NCI-H146 treated with DMSO at 0.1 percent for 48 hours (cell line): ENCODE results near the gene GRIK5.
A peak's percentile ranks its signal among the peaks of the same experiment; 100 is the strongest.

Experiments used
- DNase-seq: peaks from one replicate; lab custom pipeline; 2025; ENCODE audit not compliant: unreplicated experiment; lab: John Stamatoyannopoulos, UW

Gene GRIK5

DNA sequence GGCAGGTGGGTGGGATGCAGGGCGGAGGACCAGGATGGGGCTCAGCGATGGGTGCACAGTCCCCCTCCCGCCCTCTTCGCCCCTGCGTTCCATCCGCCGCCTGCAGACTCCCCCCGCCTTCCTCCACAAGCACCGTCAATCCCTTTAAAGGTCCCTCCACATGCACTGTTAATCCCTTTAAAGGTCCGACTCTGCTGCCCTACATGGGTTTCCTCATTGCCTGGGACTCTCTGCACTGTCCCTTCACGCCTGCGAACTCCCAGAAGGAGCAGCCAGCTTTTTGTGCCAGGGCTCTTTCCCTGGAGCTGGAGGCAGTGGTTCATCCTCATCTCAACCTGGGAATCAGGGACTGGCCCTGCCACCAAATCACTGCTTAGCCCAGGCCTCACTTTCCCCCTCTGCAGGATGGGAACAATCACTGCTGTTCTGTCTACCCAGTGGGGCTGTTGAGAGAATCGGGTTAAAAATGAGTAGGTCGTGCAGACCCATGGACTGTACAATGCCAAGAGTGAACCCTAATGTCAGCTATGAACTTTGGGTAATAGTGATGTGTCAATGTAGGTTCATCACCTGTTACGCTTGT is 26.3 kb upstream of the GRIK5 start:
- no peak for DNase-seq

DNA sequence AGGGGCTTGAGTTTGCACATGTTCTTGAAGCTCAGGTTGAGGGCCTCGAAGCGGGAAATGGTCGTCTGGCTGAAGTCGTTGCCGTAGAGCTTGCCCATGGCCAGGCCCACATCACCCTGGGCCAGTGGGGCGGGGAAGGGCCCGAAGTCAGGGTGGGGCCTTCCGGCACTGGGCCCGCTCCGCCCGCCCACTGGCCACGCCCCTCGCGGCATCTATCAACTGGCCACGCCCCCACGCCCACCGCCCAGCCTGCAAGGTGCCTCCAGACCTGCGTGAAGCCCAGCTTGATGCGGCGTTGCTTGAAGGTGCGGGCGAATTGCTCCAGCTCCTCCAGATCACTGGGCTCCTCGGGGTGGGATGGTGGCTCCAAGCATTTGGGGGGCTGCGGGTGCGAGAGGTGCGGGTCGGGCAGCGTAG is 25.8 kb upstream of the GRIK5 start:
- no peak for DNase-seq

DNA sequence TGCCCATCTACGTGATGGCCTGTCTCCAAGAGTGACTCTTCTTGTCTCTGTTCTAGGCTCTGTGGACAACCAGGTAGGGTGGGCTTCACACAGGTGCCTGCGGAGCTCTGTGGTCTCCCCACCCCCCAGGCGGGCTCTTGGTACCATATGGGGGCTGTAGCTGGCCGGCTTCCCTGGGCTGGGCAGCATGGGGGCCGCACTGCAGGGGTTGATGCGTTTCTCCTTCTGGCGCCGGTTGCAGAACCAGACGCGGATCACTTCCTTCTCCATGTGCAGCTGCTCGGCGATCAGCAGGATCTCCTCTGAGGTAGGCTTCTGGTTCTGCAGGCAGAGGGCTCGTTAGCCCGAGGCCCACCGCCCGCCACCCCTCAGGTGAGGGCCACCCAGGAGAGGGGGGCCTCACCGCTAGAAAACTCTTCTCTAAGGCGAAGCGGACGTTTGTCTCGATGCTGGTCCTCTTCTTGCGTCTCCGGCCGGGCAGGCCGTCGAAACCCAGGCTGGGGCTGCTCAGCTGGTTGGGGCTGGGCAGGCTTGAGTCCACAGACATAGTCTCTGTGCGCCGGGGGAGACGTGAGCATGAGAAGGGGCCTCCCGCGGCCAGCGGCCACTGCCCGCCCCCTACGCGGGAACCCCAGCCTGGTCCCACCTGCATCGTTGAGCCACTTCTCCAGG is 25.3 kb upstream of the GRIK5 start:
- no peak for DNase-seq

DNA sequence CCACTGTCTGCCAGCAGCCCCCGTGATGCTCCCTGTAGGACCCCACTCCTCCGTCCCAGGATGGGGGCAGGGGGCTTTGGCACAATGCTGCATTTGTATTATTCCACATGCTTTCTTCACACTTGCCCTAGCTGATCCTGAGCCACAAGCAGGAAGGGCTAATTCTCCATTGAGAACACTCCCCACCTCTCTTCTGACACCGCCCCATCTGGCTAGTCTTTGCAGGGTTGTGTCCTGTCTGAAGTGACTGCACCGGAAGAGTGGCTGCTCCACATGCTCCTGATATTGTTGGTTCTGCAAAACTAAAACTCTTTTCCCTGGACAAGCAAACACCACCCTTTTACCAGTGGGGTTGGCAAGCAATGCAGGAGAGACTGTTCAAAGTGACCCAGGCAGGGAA is 23.9 kb upstream of the GRIK5 start:
- no peak for DNase-seq

DNA sequence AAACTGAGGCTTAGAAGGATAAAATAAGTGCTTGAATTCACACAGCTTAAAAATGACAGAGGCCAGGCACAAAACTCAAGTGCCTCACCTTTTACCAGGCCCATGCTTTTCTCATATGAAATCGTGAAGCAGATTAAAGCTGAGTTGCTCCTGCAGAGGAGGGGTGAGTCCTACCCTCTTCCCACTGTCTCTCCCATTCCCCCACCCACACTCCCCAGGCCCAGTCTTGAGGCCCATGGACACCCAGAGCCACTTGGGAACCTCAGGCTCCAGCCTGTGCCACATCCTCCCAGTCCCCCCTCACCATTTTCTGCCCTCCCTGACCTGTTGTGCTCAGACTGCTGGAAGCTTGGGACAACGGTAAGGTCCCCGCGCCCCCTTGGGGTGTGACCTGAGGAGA is 23.5 kb upstream of the GRIK5 start:
- DNase-seq: no peak

DNA sequence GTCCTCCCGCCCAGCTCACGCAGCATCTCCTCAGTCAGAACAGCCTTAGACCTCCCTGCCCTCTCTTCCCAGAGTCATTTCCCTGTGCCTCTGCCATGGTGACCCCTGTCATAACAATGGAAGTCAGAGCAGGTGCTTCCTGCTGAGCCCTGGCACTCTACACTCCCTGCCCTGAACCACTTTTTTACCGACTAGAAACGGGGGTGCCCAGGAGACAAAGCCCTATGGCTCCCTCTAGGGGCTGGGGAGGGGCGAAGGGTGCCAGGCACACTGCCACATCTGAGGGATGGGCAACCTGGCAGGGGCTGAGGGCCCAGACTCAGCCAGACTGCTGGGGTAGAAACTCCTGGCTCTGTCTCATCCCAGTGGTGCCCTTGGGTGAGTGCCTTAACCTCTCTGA is 22.3 kb upstream of the GRIK5 start:
- peak; percentile 24 for DNase-seq

DNA sequence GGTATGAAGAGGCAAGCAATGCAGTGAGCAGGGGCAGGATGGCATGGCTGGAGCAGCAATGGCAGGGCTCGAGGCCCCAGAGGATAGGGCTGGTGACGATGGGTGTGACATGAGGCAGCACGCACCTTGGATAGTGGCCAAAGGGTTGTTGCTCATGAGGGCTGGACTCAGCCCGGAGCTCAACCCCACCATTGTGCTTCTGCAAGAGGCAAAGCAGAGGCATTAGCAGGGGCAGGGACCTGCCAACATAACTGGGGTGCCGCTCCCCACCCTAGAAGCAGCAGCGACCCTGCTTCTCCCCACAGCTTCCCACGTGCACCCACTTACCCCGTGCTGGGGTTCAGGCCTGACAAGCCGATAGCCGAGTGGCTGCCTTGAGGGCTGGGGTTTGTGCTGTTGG is 21.7 kb upstream of the GRIK5 start:
- DNase-seq: no peak

DNA sequence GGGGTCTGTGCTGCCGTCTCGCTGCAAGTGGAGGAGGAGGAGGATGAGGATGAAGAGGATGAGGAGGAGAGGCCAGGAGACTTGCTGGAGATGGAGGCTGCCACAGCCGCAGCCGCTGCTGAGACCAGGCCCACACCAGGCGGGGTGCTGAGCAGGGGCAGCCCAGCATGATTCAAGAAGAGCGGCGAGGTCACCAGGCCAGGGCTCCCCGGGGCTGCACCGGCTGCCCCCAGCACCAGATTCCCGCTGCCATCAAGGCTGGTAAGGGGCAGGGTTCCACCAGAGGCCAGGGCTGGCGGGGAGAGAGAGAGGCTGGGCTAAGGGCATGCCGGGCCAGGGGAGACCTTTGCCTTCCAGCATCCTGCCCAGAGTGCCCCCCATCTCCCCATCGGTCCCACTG is 21.3 kb upstream of the GRIK5 start:
- DNase-seq: no peak

DNA sequence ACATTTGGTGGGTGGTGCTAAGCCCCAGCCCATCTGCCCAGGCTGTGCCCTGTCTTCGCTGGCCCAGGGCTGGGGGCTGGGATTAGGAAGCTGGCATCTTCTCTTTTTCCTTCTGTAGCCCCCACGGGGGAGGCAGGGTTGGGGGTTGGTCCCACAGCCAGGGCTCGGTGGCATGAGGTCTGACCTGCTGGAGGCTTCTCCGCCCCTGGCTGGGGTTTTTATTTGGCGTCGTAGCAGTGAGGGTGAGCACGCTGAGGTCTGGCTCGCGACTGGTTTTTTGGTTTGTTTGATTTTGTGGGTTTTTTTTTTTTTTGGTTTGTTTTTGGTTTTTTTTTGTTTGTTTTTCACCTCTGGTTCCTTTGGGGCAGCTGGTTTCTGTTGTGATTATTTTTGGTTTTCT is 20.7 kb upstream of the GRIK5 start:
- no peak for DNase-seq

DNA sequence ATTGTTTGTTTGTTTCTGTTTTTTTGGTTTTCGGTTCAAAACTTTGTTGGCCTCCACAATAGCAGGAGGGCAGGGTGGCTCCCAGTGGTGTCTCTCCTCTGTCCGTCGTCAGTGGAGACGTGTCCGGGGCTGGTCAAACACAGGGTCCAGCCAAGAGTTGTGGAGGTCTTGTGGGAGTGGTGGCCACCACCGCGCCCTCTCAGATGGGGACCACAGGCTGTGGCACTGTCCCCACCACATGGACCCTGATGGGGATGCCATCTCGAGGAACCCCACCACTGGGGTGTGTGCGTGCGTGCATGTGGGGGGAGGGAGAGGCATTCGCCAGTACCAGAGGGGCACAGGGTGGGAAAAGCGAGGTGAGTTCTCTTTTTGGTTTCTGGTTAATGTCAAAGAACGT is 19.8 kb upstream of the GRIK5 start:
- DNase-seq: no peak

DNA sequence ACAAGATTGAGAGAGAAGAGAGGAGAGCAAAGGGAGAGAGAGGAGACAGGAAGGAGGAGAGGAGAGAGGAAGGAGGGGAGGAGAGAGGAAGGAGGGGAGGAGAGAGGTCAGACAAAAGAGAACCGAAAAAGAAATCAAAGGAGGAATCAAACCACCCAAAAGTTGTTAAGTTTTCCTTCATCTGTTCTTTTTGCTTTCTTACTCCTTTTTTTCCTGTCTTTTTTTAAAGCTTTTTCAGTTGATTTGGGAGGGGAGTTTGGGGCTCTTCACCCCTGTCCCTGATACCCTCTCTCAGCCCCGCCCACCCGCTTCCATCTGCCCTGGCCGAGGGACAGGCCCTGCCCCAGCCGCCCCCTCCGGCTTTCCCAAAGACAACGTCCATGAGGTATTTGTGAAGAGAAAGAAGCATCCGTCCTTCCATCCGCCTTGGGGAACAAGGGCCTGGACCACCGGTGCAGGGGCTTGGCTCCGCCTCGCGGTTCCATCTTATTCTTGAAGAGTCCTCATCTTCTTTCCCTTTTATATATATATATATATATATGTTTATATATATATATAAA is 19.3 kb upstream of the GRIK5 start:
- no peak for DNase-seq

DNA sequence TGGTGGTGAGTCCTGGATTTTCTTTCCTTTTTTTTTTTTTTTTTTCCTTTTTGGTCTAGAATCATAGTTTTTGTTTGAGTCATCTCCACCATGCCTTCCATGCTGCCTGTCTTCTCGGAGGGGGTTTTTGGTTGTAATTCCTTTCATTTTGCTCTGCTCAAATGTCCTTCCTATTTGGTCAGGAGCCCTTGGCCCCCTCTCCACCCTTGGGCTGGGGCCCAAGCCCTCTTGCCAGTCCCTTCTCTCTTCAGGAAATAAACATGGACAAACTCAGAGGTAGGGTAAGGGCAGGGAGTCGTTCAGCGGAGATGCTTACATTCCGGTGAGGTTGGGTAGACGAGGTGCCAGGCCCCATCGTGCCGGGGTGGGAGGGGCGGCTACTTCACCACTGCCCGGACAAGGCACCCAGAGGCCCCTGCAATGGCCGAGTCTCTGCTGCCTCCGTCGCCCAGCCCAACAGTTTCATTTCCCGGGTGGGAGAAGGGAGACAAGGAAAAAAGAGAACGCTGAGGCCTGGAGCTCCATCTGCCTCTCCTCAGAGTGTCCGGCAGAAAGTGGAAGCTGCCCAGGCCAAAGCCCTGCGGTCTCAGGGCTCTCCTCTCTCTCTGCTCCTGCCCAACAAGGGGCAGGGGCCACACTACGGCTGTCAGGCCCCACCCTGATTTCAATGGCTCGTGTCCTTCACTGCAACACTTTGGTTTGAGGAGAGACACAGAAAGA is 18.6 kb upstream of the GRIK5 start:
- no peak for DNase-seq

DNA sequence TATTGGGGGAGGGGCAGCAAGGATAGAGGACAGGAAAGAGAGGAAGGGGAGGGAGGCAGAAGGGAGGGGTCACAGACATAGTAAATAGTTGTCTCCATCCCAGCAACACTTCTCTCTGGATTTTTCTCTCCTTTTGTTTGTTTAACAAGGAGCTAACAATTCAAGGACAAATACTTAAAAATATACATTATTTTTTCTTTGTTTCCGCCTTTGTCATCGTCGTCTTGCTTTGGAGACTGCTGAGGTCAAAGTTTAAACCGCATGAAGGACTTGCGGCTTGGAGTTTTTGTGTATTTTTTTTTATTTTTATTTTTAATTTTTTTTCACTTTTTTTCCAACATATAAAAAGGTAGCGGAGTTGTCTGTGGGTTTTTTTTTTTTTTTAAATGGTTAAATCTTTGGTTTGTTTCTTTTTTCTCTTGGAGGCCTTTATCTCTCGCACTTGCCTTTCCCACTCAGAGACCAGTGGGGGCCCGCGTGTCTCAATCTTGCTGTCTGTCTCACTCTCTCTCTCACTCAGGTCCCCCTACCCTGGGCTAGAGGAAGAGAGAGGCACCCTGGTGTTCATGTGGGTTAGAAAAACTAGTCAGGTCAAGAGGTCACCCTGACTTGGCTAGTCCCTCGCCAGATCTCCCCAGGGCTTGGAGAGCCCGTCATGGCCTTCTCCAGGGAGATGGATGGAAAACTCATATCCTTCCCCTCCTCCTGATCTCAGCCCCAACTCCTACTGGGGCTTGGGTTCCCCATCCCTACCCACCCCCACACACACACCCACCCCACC is 17.0 kb upstream of the GRIK5 start:
- DNase-seq: no peak

DNA sequence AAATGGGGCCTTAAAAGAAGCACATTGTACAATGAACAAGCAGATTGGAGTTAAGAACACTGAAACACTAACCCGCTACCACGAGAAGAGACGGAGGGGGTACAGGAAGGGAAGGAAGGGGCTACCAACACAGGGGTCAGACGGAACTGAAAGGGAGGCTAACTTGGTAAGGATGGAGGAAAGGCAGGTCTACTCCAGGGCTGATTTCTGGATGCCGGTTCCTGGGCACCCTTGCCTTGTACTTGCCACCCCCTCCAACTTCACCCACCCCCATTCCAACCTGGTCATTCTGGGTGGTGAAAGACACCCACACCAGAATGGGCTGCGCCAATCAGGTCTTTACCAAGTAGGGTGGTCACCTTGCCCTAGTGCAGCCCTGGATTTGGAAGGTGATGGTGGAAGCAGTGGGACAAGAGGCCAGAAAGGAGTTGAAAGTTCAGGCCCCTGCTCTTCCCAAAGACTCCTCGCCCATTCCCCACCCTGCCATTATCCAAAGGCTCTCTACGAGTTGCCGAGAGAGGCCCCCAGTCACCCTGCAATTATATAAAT is 16.3 kb upstream of the GRIK5 start:
- DNase-seq: no peak

DNA sequence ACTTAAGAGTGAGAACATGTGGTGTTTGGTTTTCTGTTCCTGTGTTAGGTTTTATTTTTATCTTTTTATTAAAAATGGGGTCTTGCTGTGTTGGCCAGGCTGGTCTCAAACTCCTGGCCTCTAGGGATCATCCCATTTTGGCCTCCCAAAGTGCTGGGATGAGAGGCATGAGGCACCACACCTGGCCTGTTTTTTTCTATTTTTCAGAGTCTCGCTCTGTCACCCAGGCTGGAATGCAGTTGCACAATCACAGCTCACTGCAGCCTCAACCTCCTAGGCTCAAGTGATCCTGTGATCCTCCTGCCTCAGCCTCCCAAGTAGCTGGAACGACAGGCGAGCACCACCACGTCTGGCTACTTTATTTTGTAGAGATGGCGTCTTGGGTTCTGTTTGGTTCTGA is 13.5 kb upstream of the GRIK5 start:
- no peak for DNase-seq

DNA sequence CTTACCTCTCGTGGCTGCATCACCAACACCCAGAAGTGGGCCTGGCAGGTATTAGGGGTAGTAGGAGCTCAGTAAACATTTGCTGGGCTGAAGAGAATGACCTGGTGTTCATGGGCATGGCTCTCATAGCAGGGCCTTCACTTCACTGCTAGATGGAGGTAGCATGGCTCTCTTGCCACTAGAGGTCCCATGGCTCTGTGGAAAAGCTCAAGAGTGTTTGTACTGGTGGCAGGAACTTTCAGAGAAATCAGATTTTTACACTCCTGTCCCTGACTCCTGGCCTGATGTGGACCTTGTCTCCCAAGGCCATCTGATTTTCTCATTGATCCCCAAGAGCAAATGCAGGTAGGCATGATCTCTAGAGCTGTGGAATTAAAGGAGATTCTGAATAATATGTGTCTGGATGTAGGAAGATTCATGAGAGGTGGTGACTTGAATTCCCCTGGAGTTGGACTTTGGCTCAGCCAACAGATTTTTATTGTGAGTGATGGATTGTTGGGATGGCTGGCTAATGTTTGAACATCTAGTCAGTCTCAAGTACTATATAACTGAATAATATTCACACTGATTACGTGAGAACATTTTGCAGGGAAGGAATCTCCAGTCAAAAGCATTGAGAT is 11.7 kb upstream of the GRIK5 start:
- DNase-seq: no peak

DNA sequence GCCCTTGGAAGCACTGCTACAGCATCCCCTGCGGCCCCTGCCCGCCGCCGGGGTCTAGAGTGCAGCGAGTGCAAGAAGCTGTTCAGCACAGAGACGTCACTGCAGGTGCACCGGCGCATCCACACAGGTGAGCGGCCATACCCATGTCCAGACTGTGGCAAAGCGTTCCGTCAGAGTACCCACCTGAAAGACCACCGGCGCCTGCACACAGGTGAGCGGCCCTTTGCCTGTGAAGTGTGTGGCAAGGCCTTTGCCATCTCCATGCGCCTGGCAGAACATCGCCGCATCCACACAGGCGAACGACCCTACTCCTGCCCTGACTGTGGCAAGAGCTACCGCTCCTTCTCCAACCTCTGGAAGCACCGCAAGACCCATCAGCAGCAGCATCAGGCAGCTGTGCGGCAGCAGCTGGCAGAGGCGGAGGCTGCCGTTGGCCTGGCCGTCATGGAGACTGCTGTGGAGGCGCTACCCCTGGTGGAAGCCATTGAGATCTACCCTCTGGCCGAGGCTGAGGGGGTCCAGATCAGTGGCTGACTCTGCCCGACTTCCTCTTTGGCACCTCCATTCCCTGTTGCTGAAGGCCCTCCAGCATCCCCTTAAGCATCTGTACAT is 10.9 kb upstream of the GRIK5 start:
- no peak for DNase-seq

DNA sequence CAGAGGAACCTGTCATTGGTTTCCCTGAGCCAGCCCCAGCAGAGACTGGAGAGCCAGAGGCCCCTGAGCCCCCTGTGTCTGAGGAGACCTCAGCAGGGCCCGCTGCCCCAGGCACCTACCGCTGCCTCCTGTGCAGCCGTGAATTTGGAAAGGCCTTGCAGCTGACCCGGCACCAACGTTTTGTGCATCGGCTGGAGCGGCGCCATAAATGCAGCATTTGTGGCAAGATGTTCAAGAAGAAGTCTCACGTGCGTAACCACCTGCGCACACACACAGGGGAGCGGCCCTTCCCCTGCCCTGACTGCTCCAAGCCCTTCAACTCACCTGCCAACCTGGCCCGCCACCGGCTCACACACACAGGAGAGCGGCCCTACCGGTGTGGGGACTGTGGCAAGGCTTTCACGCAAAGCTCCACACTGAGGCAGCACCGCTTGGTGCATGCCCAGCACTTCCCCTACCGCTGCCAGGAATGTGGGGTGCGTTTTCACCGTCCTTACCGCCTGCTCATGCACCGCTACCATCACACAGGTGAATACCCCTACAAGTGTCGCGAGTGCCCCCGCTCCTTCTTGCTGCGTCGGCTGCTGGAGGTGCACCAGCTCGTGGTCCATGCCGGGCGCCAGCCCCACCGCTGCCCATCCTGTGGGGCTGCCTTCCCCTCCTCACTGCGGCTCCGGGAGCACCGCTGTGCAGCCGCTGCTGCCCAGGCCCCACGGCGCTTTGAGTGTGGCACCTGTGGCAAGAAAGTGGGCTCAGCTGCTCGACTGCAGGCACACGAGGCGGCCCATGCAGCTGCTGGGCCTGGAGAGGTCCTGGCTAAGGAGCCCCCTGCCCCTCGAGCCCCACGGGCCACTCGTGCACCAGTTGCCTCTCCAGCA is 10.1 kb upstream of the GRIK5 start:
- no peak for DNase-seq

DNA sequence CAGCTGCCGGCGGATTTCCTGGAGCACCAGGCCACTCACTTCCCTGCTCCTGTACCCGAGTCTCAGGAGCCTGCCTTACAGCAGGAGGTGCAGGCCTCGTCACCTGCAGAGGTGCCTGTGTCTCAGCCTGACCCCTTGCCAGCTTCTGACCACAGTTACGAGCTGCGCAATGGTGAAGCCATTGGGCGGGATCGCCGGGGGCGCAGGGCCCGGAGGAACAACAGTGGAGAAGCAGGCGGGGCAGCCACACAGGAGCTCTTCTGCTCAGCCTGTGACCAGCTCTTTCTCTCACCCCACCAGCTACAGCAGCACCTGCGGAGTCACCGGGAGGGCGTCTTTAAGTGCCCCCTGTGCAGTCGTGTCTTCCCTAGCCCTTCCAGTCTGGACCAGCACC is 9.3 kb upstream of the GRIK5 start:
- no peak for DNase-seq
